Midbrain (tissue), 1 donor: ENCODE results near the gene LNX1.

Source experiments
- DNase-seq: peaks from one replicate; lab custom pipeline; 2025; lab: John Stamatoyannopoulos, UW

The LNX1 gene

DNA sequence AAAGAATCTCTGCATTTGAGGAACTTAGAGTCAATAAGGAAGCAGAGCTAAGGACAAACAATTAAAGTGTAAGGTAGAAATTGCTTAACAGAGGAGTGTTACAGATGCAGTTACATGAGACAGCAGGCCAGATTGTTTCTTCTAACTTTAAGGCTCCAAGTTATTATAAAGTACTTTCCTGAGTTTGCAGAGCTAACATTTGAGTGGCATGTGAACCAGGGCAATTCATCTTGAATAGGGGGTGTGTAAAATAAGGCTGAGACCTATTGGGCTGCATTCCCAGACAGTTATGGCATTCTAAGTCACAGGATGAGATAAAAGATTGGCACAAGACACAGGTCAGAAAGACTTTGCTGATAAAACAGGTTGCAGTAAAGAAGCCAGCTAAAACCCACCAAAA lies 7.6 kb upstream of the LNX1 start:
- no peak for DNase-seq

DNA sequence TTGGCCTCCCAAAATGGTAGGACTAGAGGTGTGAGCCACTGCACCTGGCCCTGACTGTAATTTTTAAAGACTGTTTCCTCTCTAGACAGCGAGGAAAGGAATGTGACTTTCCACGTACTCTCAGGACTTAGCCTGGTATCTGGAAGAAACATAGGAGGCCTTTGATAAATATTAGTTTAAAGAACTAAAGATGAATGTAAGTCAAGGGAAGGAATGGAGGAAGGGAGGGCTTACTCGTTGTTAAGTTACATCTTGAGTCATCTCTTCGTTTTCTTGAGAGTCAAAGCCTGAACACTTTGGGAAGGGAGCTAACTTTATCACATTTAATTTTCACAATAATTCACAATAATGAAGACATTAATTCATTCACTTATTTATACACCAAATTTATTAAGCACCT lies 7.2 kb upstream of the LNX1 start:
- DNase-seq, result no peak

DNA sequence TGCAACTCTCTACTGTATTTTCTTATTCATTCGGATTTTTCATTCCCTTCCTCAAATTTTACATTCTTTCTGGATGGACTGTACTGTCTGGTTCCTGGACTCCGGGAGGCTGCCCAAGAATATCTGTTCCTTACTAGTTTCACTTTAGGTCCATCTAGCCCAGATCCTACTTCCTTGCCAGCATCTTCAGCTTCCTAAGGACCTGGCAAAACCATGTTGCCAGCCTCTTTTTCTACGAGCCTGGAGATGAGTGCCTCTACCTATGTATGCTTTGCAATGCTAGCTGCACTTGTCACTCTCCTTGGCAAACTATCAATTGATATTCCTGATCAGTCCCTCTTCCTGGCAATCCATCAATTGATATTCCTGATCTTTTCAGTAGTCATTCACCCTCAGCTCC lies 5.6 kb upstream of the LNX1 start:
- no peak for DNase-seq

GRCh38 chr4:53595834-53596233 lies 4.5 kb upstream of the LNX1 start:
- DNase-seq, result no peak

DNA sequence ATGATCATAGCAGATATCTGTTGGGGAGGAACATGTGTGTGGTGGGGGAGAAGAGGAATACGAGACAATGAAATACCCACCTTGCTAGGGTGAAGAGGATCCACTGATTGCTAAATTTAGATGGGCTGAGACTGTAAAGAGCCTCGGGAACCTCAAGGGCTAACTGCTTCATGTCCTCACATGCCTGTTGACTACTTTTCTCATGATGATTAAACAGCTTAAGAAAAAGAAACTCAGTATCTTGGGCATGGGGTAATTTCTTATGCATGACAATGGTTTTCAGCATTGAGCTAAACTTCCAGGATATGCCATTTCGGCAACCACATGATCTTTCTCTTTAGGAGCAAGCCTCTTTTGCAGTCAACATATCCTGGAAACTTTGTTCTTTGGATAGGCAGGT lies 3.9 kb upstream of the LNX1 start:
- DNase-seq, result no peak

DNA sequence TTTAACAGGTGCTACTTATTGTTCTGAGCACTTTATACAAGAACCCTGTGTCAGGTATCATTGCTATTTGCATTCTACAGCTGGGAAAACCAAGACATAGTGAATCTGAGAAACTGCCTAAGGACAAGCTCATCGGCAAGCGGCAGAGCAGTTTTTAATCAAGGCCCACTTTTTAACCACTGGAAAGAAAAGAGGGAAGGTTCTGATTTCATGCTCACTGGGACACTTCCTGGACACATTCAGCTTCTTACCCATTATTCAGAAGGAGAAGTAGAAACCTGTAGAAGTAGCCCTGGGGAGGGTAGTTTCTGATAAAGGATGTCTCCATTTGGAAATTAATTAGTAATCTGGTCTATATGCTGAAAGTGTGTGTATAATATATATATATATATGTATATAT lies 2.5 kb upstream of the LNX1 start:
- no peak for DNase-seq

GRCh38 chr4:53592686-53593501 lies 1.6 kb upstream of the LNX1 start:
- no peak for DNase-seq

DNA sequence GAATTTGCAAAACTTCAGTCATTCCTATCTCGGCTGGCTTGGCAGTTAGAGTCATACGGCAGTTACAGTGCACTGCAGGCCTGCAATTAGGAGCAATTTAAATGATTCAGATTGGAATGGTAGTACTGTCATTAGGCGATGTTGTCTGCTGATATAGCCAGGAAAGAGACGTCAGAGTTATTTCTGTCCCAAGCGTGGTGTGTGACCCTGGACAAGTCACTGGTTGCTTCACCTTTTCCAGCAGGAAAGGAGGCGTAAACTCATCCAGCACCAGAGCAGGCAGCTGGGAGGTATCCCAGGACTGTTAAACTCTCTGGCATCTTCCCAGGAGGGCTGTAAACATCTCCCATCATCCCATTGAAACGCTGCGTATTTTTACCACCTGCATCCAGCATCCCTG lies 836 bp upstream of the LNX1 start:
- DNase-seq, result no peak

GRCh38 chr4:53590187-53590586 lies 1.1 kb downstream of the LNX1 start:
- DNase-seq, result no peak

GRCh38 chr4:53589511-53589910 lies 1.8 kb downstream of the LNX1 start:
- no peak for DNase-seq

DNA sequence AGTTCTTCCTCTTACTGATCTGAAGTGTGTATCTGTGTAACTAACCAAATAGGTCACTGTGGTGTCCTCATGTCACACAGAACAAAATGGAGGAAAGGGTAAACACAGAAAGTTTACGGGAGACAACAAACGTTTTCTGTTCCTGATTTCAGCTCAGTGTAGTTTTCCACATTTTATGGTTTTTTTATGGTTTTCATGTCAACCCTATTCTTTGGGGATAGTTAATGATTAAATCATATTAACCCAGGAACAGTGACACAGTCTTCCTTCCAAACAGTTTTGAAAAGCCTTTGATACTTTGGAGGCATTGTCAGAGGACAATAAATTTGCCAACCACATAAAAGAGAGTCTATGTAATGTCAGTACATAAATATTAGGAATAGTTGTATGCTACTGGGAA lies 4.2 kb downstream of the LNX1 start:
- no peak for DNase-seq

GRCh38 chr4:53586121-53586816 lies 5.0 kb downstream of the LNX1 start:
- no peak for DNase-seq

GRCh38 chr4:53584658-53585057 lies 6.6 kb downstream of the LNX1 start:
- no peak for DNase-seq

DNA sequence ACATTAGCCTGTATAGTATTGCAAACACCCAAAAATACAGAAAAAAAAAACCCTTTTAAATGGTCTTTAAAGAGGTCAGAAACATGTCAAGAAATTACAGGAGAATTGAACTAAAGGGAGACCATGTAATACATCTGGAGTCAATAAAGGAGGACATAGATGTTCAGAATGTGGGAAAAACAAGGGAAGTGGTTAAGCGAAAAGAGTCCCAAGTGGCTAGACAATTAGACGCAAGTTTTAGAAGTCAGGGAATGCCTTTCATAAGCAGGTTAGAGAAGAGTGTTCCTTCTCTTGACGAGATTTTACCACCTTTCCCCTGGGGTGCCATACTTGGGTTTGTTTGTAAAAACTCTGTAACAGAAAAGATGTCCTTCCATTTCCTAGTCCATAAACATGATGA lies 7.8 kb downstream of the LNX1 start:
- DNase-seq, result no peak

GRCh38 chr4:53582194-53582593 lies 9.1 kb downstream of the LNX1 start:
- DNase-seq, result no peak

GRCh38 chr4:53580274-53580673 lies 11.0 kb downstream of the LNX1 start:
- no peak for DNase-seq

GRCh38 chr4:53579826-53580225 lies 11.5 kb downstream of the LNX1 start:
- DNase-seq, result no peak

- no peak for DNase-seq
Observed at GRCh38 chr4:53576676-53577372, 14.5 kb downstream of the LNX1 start.

DNA sequence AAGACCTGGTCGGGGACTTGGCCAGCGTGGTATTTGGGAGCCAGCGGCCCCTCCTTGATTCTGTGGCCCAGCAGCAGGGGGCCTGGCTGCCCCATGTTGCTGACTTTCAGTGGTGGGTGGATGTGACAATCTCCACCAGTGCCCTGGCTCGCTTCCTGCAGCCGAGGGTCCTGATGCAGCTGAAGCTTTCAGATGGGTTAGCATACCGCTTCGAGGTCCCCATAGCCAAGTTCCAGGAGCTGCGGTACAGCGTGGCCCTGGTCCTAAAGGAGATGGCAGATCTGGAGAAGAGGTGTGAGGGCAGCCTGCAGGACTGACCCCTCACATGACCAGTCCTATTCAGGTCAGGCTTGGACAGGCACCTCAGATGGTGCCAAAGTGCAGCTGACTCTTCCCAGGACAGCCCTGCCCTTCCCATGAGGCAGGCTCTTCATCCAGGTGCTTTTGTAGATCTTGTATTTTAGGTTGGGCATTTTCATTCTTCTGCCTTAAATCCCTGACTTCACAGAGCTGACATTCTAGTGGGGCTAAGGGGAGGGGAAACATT lies 15.1 kb downstream of the LNX1 start:
- DNase-seq, result no peak

- no peak for DNase-seq
Observed at GRCh38 chr4:53575552-53575951, 15.7 kb downstream of the LNX1 start.

DNA sequence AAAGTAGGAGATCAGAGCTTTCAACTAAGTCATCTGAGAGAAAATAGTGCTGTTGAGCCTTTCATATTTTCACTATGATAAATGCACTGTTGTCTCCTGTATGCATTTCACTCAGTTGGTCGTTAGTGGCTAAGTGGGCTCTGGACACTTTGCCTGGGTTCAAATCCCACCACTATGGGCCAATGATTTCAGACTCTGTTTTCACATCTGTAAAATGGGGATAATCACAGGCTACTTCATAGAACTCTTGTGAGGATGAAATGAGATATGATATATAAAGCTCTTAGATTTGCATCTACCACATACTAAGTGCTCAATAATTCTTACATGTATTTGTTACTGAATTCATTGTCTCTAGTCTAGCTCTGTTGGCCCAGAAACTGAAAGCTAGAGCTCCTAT lies 16.8 kb downstream of the LNX1 start:
- no peak for DNase-seq

- DNase-seq, result no peak
Observed at GRCh38 chr4:53573696-53574095, 17.6 kb downstream of the LNX1 start.

GRCh38 chr4:53572600-53572994 lies 18.7 kb downstream of the LNX1 start:
- DNase-seq, result no peak
